ENCODE results near the gene FOXRED2. TPM values are rescaled to one million over a fixed set of nuclear protein-coding genes. Genes with fewer than 3 reads are reported as not detected.

The FOXRED2 gene
- polyA plus RNA-seq, 1 of the 3 experiments (the other 2 are of a cell fraction): 7.9 TPM

DNA sequence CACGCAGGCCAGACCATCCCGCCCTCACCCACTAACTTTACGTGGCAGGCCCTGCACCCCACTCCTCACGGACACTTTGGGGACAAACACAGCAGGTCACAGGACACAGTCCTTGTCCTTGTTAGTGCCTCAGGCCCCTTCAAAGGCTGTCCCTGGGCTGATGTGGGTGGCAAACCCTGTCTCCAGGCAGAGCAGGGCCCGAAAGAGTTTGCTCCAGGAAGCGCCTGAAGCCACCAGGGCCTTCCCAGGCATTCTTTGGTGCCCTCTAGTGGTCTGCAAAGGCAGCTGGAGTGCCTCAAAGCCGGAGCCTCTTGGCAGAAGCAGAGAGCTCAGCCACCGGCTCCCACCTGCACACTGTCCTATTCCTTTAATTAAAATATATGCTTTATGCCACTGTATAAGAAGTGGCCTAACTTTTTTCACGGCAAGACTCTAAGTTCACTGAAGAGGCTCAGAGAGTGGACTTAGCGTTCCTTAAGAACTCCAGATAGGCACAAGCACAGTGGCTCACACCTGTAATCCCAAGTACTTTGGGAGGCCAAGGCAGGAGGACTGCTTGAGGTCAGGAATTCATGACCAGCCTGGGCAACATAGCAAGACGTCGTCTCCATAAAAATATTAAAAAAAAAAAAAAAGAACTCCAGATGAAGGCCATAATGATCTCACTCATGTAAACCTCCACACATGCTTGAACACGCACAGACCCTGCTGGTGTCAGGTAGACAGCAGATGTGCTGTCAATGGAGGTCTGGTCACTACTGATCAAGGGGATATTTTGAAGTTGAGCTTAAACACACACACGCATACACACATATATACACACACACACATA, 36.5 kb downstream of the FOXRED2 start:
- ChIA-PET POLR2A (interaction anchor here (0.8 to 2.7 kb wide), 2 partner anchors 15 to 170 kb away, joined by 4 to 10 read pairs; no protein-coding TSS in a partner anchor), CTCF (interaction anchor here (0.6 to 16.8 kb wide), 52 partner anchors 8 to 329 kb away, joined by 3 to 329 read pairs (median 4); partner anchors contain the start of genes MYH9 and TXN2)
- peaks cover 28% of the 10 kb centered on the region for H3K79me2 ChIP-seq (ENCODE audit: insufficient read depth)
- H3K27me3 ChIP-seq (ENCODE audit: insufficient read depth): no peaks in the 10 kb centered on the region
- no peaks in the 10 kb centered on the region for H4K20me1 ChIP-seq (ENCODE audit: insufficient read depth)
- peaks cover 10 to 15% of the 10 kb centered on the region in 2 experiments for H3K36me3 ChIP-seq (replicated peaks in 1 of 2; ENCODE audit: control insufficient read depth in 1 of 2, insufficient read depth in 2 of 2, low read length in 1 of 2)
- H3K4me1 ChIP-seq (ENCODE audit: control insufficient read depth in 1 of 2, insufficient read depth in 2 of 2, low read depth in 1 of 2, low read length in 1 of 2): peaks cover 3 to 45% of the 10 kb centered on the region in 2 experiments; a peak in 3 of 4 replicates
- peak overlapping the region; percentile 8; the same call in 1 of the 2 replicates for H3K9ac ChIP-seq
- DNase-seq: peak; percentile 82
- peaks cover 45% of the 10 kb centered on the region for H3F3A ChIP-seq (replicated peaks; ENCODE audit: insufficient read depth)
- peak; percentile 93 for TF ChIP-seq RAD21 (IDR thresholded peaks at IDR 0.05; ENCODE audit: low read length)
- TF ChIP-seq SIN3A (IDR thresholded peaks at IDR 0.05; ENCODE audit: borderline replicate concordance, low read depth, low read length): peak; percentile 54; the same call in 1 of the 2 replicates
- TF ChIP-seq, protein P1, sequence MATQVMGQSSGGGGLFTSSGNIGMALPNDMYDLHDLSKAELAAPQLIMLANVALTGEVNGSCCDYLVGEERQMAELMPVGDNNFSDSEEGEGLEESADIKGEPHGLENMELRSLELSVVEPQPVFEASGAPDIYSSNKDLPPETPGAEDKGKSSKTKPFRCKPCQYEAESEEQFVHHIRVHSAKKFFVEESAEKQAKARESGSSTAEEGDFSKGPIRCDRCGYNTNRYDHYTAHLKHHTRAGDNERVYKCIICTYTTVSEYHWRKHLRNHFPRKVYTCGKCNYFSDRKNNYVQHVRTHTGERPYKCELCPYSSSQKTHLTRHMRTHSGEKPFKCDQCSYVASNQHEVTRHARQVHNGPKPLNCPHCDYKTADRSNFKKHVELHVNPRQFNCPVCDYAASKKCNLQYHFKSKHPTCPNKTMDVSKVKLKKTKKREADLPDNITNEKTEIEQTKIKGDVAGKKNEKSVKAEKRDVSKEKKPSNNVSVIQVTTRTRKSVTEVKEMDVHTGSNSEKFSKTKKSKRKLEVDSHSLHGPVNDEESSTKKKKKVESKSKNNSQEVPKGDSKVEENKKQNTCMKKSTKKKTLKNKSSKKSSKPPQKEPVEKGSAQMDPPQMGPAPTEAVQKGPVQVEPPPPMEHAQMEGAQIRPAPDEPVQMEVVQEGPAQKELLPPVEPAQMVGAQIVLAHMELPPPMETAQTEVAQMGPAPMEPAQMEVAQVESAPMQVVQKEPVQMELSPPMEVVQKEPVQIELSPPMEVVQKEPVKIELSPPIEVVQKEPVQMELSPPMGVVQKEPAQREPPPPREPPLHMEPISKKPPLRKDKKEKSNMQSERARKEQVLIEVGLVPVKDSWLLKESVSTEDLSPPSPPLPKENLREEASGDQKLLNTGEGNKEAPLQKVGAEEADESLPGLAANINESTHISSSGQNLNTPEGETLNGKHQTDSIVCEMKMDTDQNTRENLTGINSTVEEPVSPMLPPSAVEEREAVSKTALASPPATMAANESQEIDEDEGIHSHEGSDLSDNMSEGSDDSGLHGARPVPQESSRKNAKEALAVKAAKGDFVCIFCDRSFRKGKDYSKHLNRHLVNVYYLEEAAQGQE (IDR thresholded peaks at IDR 0.05; ENCODE audit: low read depth, low read length): no peak
- TF ChIP-seq, protein P2, sequence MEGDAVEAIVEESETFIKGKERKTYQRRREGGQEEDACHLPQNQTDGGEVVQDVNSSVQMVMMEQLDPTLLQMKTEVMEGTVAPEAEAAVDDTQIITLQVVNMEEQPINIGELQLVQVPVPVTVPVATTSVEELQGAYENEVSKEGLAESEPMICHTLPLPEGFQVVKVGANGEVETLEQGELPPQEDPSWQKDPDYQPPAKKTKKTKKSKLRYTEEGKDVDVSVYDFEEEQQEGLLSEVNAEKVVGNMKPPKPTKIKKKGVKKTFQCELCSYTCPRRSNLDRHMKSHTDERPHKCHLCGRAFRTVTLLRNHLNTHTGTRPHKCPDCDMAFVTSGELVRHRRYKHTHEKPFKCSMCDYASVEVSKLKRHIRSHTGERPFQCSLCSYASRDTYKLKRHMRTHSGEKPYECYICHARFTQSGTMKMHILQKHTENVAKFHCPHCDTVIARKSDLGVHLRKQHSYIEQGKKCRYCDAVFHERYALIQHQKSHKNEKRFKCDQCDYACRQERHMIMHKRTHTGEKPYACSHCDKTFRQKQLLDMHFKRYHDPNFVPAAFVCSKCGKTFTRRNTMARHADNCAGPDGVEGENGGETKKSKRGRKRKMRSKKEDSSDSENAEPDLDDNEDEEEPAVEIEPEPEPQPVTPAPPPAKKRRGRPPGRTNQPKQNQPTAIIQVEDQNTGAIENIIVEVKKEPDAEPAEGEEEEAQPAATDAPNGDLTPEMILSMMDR (IDR thresholded peaks at IDR 0.05): peak; percentile 94
- TF ChIP-seq EP300 (IDR thresholded peaks at IDR 0.05; ENCODE audit: borderline replicate concordance in 1 of 2, low read depth in 1 of 2, low read length in 1 of 2): no peak
- no peak for TF ChIP-seq FOXM1 (IDR thresholded peaks at IDR 0.05; ENCODE audit: low read depth)
- no peak for TF ChIP-seq RFX5 (IDR thresholded peaks at IDR 0.05; ENCODE audit: low read length)
- TF ChIP-seq POLR2AphosphoS5 (IDR thresholded peaks at IDR 0.05; ENCODE audit: low read depth, low read length): peak; percentile 20; the same call in 1 of the 2 replicates
- TF ChIP-seq ELF1 (IDR thresholded peaks at IDR 0.05): peak; percentile 64
- TF ChIP-seq, protein P3, sequence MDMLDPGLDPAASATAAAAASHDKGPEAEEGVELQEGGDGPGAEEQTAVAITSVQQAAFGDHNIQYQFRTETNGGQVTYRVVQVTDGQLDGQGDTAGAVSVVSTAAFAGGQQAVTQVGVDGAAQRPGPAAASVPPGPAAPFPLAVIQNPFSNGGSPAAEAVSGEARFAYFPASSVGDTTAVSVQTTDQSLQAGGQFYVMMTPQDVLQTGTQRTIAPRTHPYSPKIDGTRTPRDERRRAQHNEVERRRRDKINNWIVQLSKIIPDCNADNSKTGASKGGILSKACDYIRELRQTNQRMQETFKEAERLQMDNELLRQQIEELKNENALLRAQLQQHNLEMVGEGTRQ (IDR thresholded peaks at IDR 0.05; ENCODE audit: borderline replicate concordance, low read depth, low read length): no peak
- TF ChIP-seq, protein P4, sequence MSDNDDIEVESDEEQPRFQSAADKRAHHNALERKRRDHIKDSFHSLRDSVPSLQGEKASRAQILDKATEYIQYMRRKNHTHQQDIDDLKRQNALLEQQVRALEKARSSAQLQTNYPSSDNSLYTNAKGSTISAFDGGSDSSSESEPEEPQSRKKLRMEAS (IDR thresholded peaks at IDR 0.05; ENCODE audit: low read depth): peak; percentile 28; the same call in 1 of the 2 replicates
- peak; percentile 93 for TF ChIP-seq SMC3 (IDR thresholded peaks at IDR 0.05; ENCODE audit: low read depth, low read length)
- no peak for TF ChIP-seq NFIC (IDR thresholded peaks at IDR 0.05; ENCODE audit: borderline replicate concordance)
- no peak overlapping the region for H2AFZ ChIP-seq (ENCODE audit: low read depth)
- 0 out of 2 replicates have a peak overlapping the region, but pooled peaks have one; percentile 4 for H3K4me2 ChIP-seq
- H3K27ac ChIP-seq (ENCODE audit: low read depth in 2 of 2, low read length in 1 of 2): peak overlapping the region in 1 of 2 experiments; percentile 100; a peak in 2 of 4 replicates
- no peak overlapping the region for H3K4me3 ChIP-seq (ENCODE audit: low read depth in 2 of 2, low read length in 1 of 2)
- H3K9me3 ChIP-seq: no peaks in the 10 kb centered on the region
- 56% methylated on average over 12 of the region's 14 CpGs for WGBS (ENCODE audit: low lambda C conversion rate)
- no peaks in the 10 kb centered on the region for H3K9me2 ChIP-seq

Measured in SK-N-SH (cell line).